Mesendoderm (in vitro differentiated cells): Measurements from ENCODE around the gene HGS.

Experiments
- DNase-seq: peaks from one replicate; pipeline ENCODE4 v3.0.0; 2013
- H2AK5ac ChIP-seq: 2 replicates; pipeline ENCODE4 v1.6.1; 2013; ENCODE audit warnings: low read length, inconsistent platforms
- H2BK120ac ChIP-seq: 2 replicates; pipeline ENCODE4 v1.6.1; 2013; ENCODE audit warnings: low read depth, mild to moderate bottlenecking, low read length, moderate library complexity, mixed read lengths
- H2BK15ac ChIP-seq: replicated peaks from 2 replicates; pipeline ENCODE4 v1.6.1; 2013; ENCODE audit warnings: low read depth, mild to moderate bottlenecking, moderate library complexity
- H2BK5ac ChIP-seq: 2 replicates; pipeline ENCODE4 v1.6.1; 2013; ENCODE audit warnings: low read length, inconsistent platforms
- H3K18ac ChIP-seq: 2 replicates; pipeline ENCODE4 v1.6.1; 2013; ENCODE audit warnings: mild to moderate bottlenecking, low read length, mixed read lengths
- H3K23ac ChIP-seq: one replicate; pipeline ENCODE4 v1.6.1; 2013; ENCODE audit warnings: low read length
- H3K27ac ChIP-seq: 2 replicates; pipeline ENCODE4 v1.5.1; 2013; ENCODE audit warnings: low read depth, mild to moderate bottlenecking, inconsistent platforms, low read length, moderate library complexity
- H3K27me3 ChIP-seq: 2 replicates; pipeline ENCODE4 v1.6.1; 2013; ENCODE audit warnings: low read length, control low read depth, mild to moderate bottlenecking, inconsistent platforms; ENCODE audit not compliant: insufficient read depth, poor library complexity
- H3K36me3 ChIP-seq: 2 replicates; pipeline ENCODE4 v1.6.1; 2013; ENCODE audit warnings: low read length, inconsistent platforms; ENCODE audit not compliant: control insufficient read depth, insufficient read depth
- H3K4ac ChIP-seq: one replicate; pipeline ENCODE4 v1.6.1; 2013; ENCODE audit warnings: low read depth, mild to moderate bottlenecking, low read length, moderate library complexity
- H3K4me1 ChIP-seq: 2 replicates; pipeline ENCODE4 v1.6.1; 2013; ENCODE audit warnings: low read depth, low read length, inconsistent platforms; ENCODE audit not compliant: control insufficient read depth
- H3K4me2 ChIP-seq: 2 replicates; pipeline ENCODE4 v1.6.1; 2013; ENCODE audit warnings: low read length
- H3K4me3 ChIP-seq: 2 replicates; pipeline ENCODE4 v1.5.1; 2013; ENCODE audit warnings: mild to moderate bottlenecking, low read length
- H3K56ac ChIP-seq: one replicate; pipeline ENCODE4 v1.6.1; 2013; ENCODE audit warnings: low read length
- H3K79me1 ChIP-seq: 2 replicates; pipeline ENCODE4 v1.6.1; 2013; ENCODE audit warnings: low read length, inconsistent platforms
- H3K79me2 ChIP-seq: 2 replicates; pipeline ENCODE4 v1.6.1; 2013; ENCODE audit warnings: mild to moderate bottlenecking, low read length; ENCODE audit not compliant: control insufficient read depth, insufficient read depth
- H3K9ac ChIP-seq: 2 replicates; pipeline ENCODE4 v1.6.1; 2013; ENCODE audit warnings: low read length, inconsistent platforms
- H4K5ac ChIP-seq: one replicate; pipeline ENCODE4 v1.6.1; 2013; ENCODE audit warnings: low read length
- H4K8ac ChIP-seq: one replicate; pipeline ENCODE4 v1.6.1; 2013; ENCODE audit warnings: low read depth, mild to moderate bottlenecking, control low read depth, low read length, moderate library complexity
- WGBS: extraction: QIAGEN DNeasy Blood & Tissue Kit; methylation state at CpG from one replicate; pipeline ENCODE4 v1.1.7; 2013; ENCODE audit warnings: low lambda C conversion rate, missing lambda C conversion rate; ENCODE audit not compliant: insufficient coverage; ENCODE audit errors: extremely low coverage; 5-methylcytosine and 5-hydroxymethylcytosine counted together

Gene HGS

DNA sequence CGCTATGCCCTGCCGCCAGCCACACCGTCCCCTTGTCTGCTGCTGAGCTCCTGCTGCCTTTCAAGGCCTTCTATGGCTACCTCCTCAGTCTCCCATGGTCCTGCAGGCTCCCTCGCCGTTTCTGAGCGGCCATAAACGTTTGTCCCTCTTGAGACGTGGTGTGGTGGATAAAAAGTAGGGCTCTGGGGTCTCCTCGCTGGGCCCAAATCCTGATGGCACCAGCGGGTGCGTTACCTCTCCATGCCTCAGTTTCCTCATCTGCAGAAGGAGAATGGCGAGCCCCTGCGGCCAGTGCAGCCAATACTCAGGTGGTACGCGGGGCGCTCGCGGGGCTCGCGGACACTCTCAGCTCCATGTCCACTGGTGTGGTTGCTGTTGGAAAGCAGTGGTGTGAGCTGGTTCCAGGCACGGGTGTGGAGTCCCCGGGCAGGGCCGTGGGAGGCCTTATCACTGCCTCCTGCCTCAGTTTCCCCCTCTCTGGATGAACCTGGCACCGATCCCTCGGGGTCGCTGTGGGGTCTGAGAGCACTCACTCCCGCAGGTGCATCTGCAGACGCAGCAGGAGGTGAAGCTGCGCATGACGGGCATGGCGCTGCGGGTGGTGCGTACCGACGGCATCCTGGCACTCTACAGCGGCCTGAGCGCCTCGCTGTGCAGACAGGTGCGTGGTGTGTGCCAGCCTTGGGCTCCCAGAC is 30.7 kb downstream of the HGS start:
- no peak overlapping the region for H2BK120ac ChIP-seq
- no peak overlapping the region for H3K4me2 ChIP-seq
- no peak overlapping the region for H2BK5ac ChIP-seq
- H2AK5ac ChIP-seq, result no peak overlapping the region
- H3K4me1 ChIP-seq, result peaks cover 6% of the 10 kb centered on the region
- H3K4me3 ChIP-seq, result no peak overlapping the region
- DNase-seq, result no peak
- no peak overlapping the region for H3K18ac ChIP-seq
- peaks cover 3% of the 10 kb centered on the region for H3K79me1 ChIP-seq
- H3K9ac ChIP-seq, result no peak overlapping the region
- H3K23ac ChIP-seq, result no peak overlapping the region
- H3K79me2 ChIP-seq, result no peaks in the 10 kb centered on the region
- H3K27me3 ChIP-seq, result no peaks in the 10 kb centered on the region
- no peak overlapping the region for H3K27ac ChIP-seq
- WGBS, result no CpG with 5 or more reads among the region's 39 CpGs
- no peak overlapping the region for H4K8ac ChIP-seq
- H2BK15ac ChIP-seq, result no peak overlapping the region
- no peak overlapping the region for H3K56ac ChIP-seq
- no peaks in the 10 kb centered on the region for H3K36me3 ChIP-seq
- no peak overlapping the region for H3K4ac ChIP-seq
- no peak overlapping the region for H4K5ac ChIP-seq

DNA sequence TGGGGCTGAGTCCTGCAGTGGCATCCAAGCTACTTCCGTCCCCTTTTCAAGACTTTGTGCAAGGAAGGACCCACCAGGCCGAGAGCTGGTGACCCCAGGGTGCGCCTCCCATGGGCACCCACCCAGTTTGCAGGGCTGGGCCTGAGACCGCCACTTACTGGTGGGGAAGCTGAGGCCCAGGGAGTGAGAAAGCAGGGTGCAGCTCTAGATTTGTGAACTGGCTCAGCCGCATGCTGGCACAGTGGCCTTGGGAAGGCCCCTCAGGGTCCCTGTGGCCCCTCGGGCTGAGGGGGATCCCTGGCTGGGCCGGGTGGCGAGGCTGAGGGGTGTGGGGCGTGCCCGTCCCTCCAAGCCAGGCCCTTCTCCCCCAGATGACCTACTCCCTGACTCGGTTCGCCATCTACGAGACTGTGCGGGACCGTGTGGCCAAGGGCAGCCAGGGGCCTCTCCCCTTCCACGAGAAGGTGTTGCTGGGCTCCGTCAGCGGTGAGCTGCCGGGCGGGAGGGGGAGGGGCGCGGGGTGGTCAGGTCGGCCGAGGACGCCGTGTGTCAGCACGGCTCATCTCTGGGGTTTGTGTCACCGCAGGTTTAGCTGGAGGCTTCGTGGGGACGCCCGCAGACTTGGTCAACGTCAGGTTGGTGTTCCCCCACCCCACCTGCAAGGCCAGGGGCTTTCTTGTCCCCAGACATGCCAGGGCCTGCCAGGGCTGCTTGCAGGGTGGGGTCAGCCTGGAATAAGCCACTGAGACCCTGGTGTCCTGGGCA is 31.5 kb downstream of the HGS start:
- H3K4me2 ChIP-seq, result no peak overlapping the region
- no peaks in the 10 kb centered on the region for H3K79me2 ChIP-seq
- WGBS, result no CpG with 5 or more reads among the region's 32 CpGs
- H2AK5ac ChIP-seq, result no peak overlapping the region
- H4K8ac ChIP-seq, result no peak overlapping the region
- H2BK15ac ChIP-seq, result no peak overlapping the region
- no peak overlapping the region for H4K5ac ChIP-seq
- H2BK120ac ChIP-seq, result no peak overlapping the region
- H3K27me3 ChIP-seq, result no peaks in the 10 kb centered on the region
- H3K4me3 ChIP-seq, result no peak overlapping the region
- DNase-seq, result no peak
- H3K4me1 ChIP-seq, result peaks cover 6% of the 10 kb centered on the region
- no peak overlapping the region for H3K9ac ChIP-seq
- H3K36me3 ChIP-seq, result no peaks in the 10 kb centered on the region
- H3K4ac ChIP-seq, result no peak overlapping the region
- H3K18ac ChIP-seq, result no peak overlapping the region
- no peak overlapping the region for H2BK5ac ChIP-seq
- no peak overlapping the region for H3K23ac ChIP-seq
- no peak overlapping the region for H3K27ac ChIP-seq
- H3K79me1 ChIP-seq, result peaks cover 3% of the 10 kb centered on the region
- H3K56ac ChIP-seq, result no peak overlapping the region

DNA sequence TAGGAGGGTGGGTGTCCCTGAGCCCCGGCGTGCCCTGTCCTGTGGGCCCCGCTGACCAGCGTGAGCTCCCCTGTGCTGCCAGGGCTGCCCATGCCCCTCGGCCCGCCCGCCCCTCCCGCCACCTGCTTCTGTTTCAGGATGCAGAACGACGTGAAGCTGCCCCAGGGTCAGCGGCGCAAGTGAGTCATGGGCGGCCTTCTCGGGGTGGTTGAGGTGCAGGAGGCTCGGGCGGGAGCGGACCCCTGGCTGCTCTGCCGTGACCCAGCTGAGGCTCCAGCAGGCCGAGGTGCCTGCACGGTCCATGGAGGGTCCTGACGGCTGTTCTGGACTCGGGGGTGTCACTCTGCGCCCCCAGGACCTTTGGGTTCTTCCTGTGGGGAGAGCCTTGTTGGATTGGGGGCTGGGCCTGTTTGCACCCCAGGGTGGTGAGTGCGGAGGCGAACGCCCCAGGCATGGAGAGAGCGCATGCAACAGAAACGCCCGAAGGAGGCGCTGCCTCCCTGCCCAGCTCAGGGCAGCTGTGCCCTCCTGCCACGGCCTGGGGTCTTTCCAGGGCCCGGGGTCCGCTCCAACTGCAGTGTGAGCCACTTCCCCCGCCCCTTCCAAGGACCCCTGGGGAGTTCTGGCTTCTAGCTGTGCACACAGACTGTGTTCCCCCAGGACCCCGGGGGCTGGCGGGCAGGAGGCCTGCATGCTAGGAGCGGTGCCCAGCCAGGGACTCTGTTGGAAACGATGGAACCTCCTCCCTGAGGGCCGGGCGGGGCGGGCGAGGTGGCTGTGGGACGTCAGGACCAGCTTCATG is 32.3 kb downstream of the HGS start:
- H3K79me1 ChIP-seq, result peaks cover 3% of the 10 kb centered on the region
- H3K36me3 ChIP-seq, result no peaks in the 10 kb centered on the region
- peaks cover 2% of the 10 kb centered on the region for H3K4me1 ChIP-seq
- no peak overlapping the region for H2BK5ac ChIP-seq
- no peak overlapping the region for H3K27ac ChIP-seq
- H4K5ac ChIP-seq, result no peak overlapping the region
- no peak overlapping the region for H3K18ac ChIP-seq
- no peak overlapping the region for H3K4me2 ChIP-seq
- H4K8ac ChIP-seq, result no peak overlapping the region
- no peak for DNase-seq
- no peak overlapping the region for H3K9ac ChIP-seq
- no CpG with 5 or more reads among the region's 43 CpGs for WGBS
- no peak overlapping the region for H3K56ac ChIP-seq
- H3K4me3 ChIP-seq, result no peak overlapping the region
- no peak overlapping the region for H2BK15ac ChIP-seq
- H3K4ac ChIP-seq, result no peak overlapping the region
- no peak overlapping the region for H3K23ac ChIP-seq
- no peak overlapping the region for H2BK120ac ChIP-seq
- no peaks in the 10 kb centered on the region for H3K79me2 ChIP-seq
- H3K27me3 ChIP-seq, result no peaks in the 10 kb centered on the region
- no peak overlapping the region for H2AK5ac ChIP-seq

DNA sequence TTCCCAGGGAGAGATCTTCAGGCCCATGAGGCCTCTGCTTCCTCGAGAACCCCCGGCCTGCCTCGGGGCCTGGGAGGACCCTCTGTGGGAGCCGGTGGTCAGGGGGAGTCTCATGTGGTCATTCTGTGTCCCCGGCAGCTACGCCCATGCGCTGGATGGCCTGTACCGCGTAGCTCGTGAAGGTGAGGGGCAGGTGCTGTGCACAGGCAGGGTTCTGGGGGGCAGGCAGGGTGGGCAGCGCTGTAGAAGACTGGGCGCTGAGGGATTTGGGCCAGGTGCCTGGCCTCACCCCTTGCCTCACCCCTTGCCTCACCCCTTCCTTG is 32.8 kb downstream of the HGS start:
- H3K4me1 ChIP-seq, result peaks cover 2% of the 10 kb centered on the region
- no peaks in the 10 kb centered on the region for H3K36me3 ChIP-seq
- no peak overlapping the region for H2BK5ac ChIP-seq
- no CpG with 5 or more reads among the region's 12 CpGs for WGBS
- H2BK120ac ChIP-seq, result no peak overlapping the region
- no peak overlapping the region for H3K4me2 ChIP-seq
- H3K4ac ChIP-seq, result no peak overlapping the region
- H3K23ac ChIP-seq, result no peak overlapping the region
- no peak overlapping the region for H4K5ac ChIP-seq
- H3K9ac ChIP-seq, result no peak overlapping the region
- no peak for DNase-seq
- H3K27me3 ChIP-seq, result no peaks in the 10 kb centered on the region
- no peak overlapping the region for H3K27ac ChIP-seq
- no peak overlapping the region for H2AK5ac ChIP-seq
- no peak overlapping the region for H3K18ac ChIP-seq
- no peak overlapping the region for H4K8ac ChIP-seq
- H3K4me3 ChIP-seq, result no peak overlapping the region
- no peak overlapping the region for H3K56ac ChIP-seq
- H3K79me1 ChIP-seq, result peaks cover 3% of the 10 kb centered on the region
- no peak overlapping the region for H2BK15ac ChIP-seq
- H3K79me2 ChIP-seq, result no peaks in the 10 kb centered on the region

DNA sequence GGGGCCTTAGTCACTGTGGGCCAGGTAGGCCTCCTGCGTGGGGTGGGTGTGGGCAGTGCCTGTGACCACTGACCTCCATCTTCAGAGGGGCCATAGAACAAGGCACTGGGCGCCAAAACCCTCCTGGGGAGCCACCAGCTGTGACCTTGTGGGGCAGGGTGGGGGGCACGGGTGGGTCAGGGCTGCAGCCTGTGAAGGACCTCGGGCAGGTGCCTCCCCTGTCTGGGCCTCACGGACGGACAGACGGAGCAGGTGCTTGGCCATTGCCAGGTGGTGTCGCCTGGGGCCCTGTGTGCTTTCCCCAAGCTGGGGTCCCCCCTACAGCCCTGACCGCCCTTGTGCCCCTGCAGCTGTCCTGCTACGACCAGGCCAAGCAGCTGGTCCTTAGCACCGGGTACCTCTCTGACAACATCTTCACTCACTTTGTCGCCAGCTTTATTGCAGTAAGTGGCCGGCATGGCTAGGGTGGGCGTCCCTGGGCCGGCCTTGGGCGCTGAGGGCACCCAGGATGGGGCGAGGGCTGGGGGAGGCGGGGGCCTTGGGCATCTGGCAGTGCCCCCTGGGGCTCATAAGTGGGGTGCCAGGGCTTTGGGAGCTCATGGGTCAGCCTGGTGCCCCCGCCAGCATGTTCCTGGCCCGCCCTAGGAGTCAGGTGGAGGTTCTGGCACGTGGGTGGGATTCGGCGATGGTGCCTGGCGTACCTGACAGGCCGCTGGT is 33.4 kb downstream of the HGS start:
- no peaks in the 10 kb centered on the region for H3K79me2 ChIP-seq
- H2BK5ac ChIP-seq, result no peak overlapping the region
- H3K56ac ChIP-seq, result no peak overlapping the region
- no peak overlapping the region for H4K5ac ChIP-seq
- H3K23ac ChIP-seq, result no peak overlapping the region
- H3K27ac ChIP-seq, result no peak overlapping the region
- no peaks in the 10 kb centered on the region for H3K36me3 ChIP-seq
- no peak for DNase-seq
- WGBS, result no CpG with 5 or more reads among the region's 25 CpGs
- H3K4me3 ChIP-seq, result no peak overlapping the region
- H3K4ac ChIP-seq, result no peak overlapping the region
- no peaks in the 10 kb centered on the region for H3K27me3 ChIP-seq
- no peak overlapping the region for H3K4me2 ChIP-seq
- no peak overlapping the region for H2BK120ac ChIP-seq
- no peak overlapping the region for H3K18ac ChIP-seq
- peaks cover 3% of the 10 kb centered on the region for H3K79me1 ChIP-seq
- no peak overlapping the region for H2BK15ac ChIP-seq
- H3K4me1 ChIP-seq, result peaks cover 2% of the 10 kb centered on the region
- H4K8ac ChIP-seq, result no peak overlapping the region
- H2AK5ac ChIP-seq, result no peak overlapping the region
- H3K9ac ChIP-seq, result no peak overlapping the region
